D341Med (cell line): ENCODE results near the gene AGR3.

Source experiments
- DNase-seq: peaks from one replicate; pipeline ENCODE4 v3.0.0; 2012; ENCODE audit warnings: low spot score

AGR3 gene

GRCh38 chr7:16826060-16826459 lies 55.7 kb downstream of the AGR3 start:
- DNase-seq, result no peak

DNA sequence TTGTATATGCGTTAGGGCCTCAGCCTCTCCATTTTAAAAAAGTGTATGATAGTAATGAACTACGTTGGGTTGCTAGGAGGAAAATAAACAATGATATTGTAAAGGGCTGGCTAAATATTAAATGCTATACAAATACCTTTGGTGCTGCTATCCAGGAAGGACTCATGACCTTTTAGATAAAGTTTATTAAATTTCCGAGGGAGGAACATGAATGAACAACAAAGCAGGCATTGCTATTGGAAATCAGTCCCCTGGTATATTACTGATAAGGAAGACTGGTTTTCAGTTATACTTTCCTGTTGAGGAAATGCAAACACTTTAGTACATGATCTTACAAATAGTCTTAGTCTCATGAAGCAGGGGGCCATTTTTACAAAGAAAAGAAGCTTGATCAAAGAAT lies 59.8 kb downstream of the AGR3 start:
- DNase-seq, result no peak

- no peak for DNase-seq
Measured at GRCh38 chr7:16818732-16819131, 63.1 kb downstream of the AGR3 start.

DNA sequence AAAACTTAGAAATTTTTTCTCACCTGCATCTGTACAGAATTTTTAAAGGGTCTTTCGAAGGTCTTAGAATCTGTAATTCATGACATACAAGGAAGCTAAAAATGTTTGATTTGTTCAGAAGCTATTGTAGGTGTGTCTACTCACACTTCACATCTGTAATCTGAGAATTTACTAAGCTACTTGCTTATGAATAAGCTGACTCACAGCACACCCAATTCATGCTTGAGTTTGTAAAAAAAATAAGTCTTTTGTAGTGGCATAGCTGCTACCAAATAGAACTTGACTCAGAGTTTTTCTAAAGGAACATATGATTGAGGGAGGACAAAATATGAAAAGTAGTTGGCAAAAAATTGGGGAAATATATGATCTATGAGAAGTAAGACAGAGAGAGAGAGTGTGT lies 64.2 kb downstream of the AGR3 start:
- no peak for DNase-seq

DNA sequence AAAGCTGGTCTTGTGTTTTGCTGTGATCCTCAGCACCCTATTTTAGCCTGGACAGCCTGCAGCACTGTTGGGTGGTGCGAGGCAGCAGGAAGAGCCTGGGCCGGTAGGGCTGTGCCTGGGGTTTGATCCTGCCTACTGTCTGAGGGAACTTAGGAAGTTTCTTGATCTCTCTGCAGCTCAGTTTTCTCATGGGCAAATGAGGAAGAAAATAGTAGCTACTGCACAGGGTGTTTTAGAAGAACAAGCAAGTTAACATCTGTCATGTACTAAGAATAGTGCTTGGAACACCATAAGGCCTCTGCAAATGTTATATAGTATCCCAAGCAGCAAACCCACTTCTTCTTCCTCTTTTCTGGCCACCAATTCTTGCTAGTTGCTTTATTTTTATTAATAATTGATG lies 65.0 kb downstream of the AGR3 start:
- no peak for DNase-seq

- no peak for DNase-seq
Measured at GRCh38 chr7:16815001-16815400, 66.8 kb downstream of the AGR3 start.

DNA sequence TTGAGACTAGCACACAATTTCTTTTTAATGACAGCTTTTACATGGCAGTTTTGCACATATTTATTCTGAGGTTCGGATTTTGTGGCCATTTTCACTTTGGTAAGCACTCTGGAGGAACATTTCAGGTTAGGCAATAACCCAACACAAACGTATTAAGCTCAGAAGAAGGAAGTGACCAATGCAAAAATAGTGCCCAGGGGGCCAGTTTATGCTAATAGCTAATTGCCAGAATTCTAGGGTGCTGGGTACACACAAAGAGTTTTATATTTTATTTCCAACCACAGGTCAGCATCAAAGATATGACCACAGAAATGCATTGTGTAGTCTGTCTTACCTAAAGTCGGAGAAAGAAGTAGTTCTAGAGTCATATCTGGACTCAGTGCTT lies 68.6 kb downstream of the AGR3 start:
- DNase-seq, result no peak

- no peak for DNase-seq
Measured at GRCh38 chr7:16812542-16813231, 69.1 kb downstream of the AGR3 start.

DNA sequence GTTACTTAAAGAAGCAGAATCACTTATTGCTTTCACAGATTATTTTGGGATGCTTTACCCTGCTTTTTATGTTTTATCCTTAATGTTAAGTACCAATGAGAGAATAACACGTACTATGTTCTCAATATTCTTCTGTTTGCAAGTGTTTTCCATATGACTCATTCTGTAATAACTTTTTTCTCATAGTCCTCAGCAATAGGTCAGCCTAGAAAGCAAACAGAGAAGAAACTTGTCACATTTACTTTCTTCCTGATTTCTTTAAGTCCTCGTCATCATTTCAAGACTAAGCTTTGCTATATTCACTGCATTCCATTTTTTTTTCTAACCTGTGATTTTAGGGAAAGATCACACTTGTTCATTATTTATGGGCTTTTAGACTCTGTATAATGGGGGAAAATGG lies 70.2 kb downstream of the AGR3 start:
- DNase-seq, result no peak

- DNase-seq, result no peak
Measured at GRCh38 chr7:16810573-16810972, 71.2 kb downstream of the AGR3 start.

- no peak for DNase-seq
Measured at GRCh38 chr7:16810112-16810511, 71.7 kb downstream of the AGR3 start.
